HepG2 (cell line): ENCODE measurements around the gene ADGRF1.

Experiments used
- BHLHE40 ChIP-seq: IDR thresholded peaks from 2 replicates; pipeline ENCODE4 v1.6.1; 2011; ENCODE audit warnings: low read length, improper control_type of control experiment
- CTCF ChIP-seq: sonication (generic); formaldehyde crosslinking; IDR thresholded peaks from 2 replicates; pipeline ENCODE4 v1.5.0; 2020; ENCODE audit warnings: mild to moderate bottlenecking, missing genetic modification reagents, moderate library complexity
- NBN ChIP-seq: fragments of 450-650 bp; conservative IDR thresholded peaks from 2 replicates; pipeline ENCODE4 v1.6.1; 2017
- SAFB2 ChIP-seq: sonication (generic); formaldehyde crosslinking; IDR thresholded peaks from 2 replicates; pipeline ENCODE4 v1.5.1; 2020; ENCODE audit warnings: missing genetic modification reagents, low read depth, mild to moderate bottlenecking, borderline replicate concordance
- SNAPC5 ChIP-seq: sonication (generic); formaldehyde crosslinking; IDR thresholded peaks from 2 replicates; pipeline ENCODE4 v1.8.1; 2023; ENCODE audit warnings: mild to moderate bottlenecking, missing genetic modification reagents, borderline replicate concordance
- THRA ChIP-seq: sonication (generic); formaldehyde crosslinking; IDR thresholded peaks from 2 replicates; pipeline ENCODE4 v1.4.0; 2020; ENCODE audit warnings: missing genetic modification reagents, borderline replicate concordance
- TF ChIP-seq, protein P1 (sequence below): sonication (generic); formaldehyde crosslinking; IDR thresholded peaks from 2 replicates; pipeline ENCODE4 v1.4.0; 2020; ENCODE audit warnings: mild to moderate bottlenecking, missing genetic modification reagents

DNA sequence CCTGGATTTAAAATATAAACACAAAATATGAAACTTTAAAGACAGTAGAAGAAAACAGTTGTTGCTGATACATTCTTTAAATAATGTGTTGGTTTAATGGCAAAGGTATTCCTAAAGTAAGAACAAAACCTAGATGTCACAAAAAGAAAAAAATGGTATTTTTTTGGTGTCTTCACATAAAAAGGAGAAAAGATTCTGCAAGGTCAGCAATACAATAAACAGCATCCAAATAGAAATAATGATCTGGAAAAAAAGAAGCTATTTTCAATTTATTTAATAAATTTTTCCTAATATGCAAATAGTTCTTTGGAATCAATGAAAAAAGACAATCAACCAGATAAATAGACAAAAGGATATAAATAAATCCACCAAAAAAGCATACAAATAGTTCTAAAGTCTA is 6.5 kb upstream of the ADGRF1 start:
- TF ChIP-seq NBN (no peak), THRA (CRISPR knock-in tag) (no peak), CTCF (CRISPR knock-in tag) (no peak), BHLHE40 (no peak), SAFB2 (CRISPR knock-in tag) (no peak), SNAPC5 (CRISPR knock-in tag) (no peak)
- TF ChIP-seq, protein P1, sequence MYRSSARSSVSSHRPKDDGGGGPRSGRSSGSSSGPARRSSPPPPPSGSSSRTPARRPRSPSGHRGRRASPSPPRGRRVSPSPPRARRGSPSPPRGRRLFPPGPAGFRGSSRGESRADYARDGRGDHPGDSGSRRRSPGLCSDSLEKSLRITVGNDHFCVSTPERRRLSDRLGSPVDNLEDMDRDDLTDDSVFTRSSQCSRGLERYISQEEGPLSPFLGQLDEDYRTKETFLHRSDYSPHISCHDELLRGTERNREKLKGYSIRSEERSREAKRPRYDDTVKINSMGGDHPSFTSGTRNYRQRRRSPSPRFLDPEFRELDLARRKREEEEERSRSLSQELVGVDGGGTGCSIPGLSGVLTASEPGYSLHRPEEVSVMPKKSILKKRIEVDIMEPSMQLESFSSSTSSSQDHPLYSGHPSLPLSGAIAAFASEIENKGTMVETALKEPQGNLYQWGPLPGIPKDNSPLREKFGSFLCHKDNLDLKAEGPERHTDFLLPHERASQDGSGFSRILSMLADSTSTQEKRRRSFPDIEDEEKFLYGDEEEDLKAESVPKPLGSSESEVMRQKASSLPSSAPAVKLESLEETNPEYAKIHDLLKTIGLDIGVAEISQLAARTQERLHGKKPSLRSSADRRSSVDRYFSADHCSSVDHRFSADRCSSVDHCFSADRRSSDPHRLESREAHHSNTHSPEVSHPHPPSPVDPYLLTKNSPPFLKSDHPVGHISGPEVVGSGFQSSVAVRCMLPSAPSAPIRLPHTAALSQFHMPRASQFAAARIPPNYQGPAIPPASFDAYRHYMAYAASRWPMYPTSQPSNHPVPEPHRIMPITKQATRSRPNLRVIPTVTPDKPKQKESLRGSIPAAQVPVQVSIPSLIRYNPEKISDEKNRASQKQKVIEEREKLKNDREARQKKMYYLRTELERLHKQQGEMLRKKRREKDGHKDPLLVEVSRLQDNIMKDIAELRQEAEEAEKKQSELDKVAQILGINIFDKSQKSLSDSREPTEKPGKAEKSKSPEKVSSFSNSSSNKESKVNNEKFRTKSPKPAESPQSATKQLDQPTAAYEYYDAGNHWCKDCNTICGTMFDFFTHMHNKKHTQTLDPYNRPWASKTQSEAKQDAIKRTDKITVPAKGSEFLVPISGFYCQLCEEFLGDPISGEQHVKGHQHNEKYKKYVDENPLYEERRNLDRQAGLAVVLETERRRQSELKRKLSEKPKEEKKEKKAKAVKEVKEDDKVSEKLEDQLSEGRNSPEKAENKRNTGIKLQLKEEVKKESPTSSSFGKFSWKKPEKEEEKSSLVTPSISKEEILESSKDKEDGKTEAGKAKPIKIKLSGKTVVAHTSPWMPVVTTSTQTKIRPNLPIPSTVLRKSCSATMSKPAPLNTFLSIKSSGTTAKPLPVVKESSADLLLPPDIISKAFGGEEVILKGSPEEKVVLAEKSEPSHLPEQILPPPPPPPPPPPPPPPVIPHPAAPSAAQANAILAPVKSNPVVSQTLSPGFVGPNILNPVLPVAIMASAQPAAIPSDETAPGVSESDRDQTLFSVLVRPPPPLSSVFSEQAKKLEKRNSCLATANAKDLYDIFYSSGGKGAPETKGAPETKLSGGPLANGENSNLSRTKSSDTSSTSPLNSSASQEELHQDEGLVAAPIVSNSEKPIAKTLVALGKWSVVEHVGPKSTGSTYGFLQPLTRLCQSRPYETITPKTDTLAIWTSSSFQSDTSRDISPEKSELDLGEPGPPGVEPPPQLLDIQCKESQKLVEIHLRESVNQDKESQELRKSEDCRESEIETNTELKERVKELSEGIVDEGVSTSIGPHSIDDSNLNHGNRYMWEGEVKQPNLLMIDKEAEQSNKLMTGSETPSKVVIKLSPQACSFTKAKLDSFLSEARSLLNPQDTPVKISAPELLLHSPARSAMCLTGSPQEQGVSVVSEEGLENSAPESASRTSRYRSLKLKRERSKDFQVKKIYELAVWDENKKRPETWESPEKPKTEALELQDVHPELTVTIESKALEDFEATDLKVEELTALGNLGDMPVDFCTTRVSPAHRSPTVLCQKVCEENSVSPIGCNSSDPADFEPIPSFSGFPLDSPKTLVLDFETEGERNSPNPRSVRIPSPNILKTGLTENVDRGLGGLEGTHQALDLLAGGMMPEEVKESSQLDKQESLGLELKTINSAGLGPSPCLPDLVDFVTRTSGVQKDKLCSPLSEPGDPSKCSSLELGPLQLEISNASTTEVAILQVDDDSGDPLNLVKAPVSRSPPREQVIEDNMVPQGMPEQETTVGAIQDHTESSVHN, result no peak
